Measurements from ENCODE around the gene CCDC3.

GRCh38 chr10:12848439-12849173, 152.9 kb downstream of the CCDC3 start:
- TF ChIP-seq CTCF (IDR thresholded peaks at IDR 0.05): no peak
- TF ChIP-seq ZFX (IDR thresholded peaks at IDR 0.05; ENCODE audit: borderline replicate concordance): no peak
